H1 (cell line): ENCODE data around the gene SETDB2. TPM values are rescaled to one million over a fixed set of nuclear protein-coding genes. Genes with fewer than 3 reads are reported as not detected.

Experiments used
- CTCF ChIA-PET: fragments of 300-600 bp; sonication (Branson Sonifier 250); formaldehyde crosslinking; loops from one replicate; lab custom pipeline; 2021; ENCODE audit not compliant: partially characterized antibody; lab: Charles Lee
- POLR2A ChIA-PET: fragments of 300-600 bp; sonication (Branson Sonifier 250); formaldehyde crosslinking; loops from one replicate; lab custom pipeline; 2021; ENCODE audit warnings: inconsistent platforms; ENCODE audit not compliant: partially characterized antibody; lab: Charles Lee
- DNase-seq, 2 experiments: peaks; one replicate each; pipeline versions ENCODE4 v3.0.0 to v3.0.0-alpha.2; 2010 to 2022; ENCODE audit warnings: low spot score in 2 of 2, low read depth in 1 of 2, mixed read lengths in 1 of 2
- FAIRE-seq: peaks from 2 replicates; lab custom pipeline; 2011; peaks lifted over from hg19 to GRCh38; lab: Jason Lieb, UNC
- H2AFZ ChIP-seq: 2 replicates; pipeline ENCODE4 v1.8.1; 2012; ENCODE audit warnings: low read length, inconsistent platforms
- H2AK5ac ChIP-seq: 2 replicates; pipeline ENCODE4 v1.6.1; 2013; ENCODE audit warnings: low read depth, low read length
- H2BK120ac ChIP-seq: replicated peaks from 2 replicates; pipeline ENCODE3; 2013; ENCODE audit warnings: low read depth, low read length, inconsistent platforms
- H2BK12ac ChIP-seq: 2 replicates; pipeline ENCODE4 v1.6.1; 2013; ENCODE audit warnings: low read depth, low read length
- H2BK15ac ChIP-seq: 2 replicates; pipeline ENCODE4 v1.6.1; 2013; ENCODE audit warnings: low read length
- H2BK20ac ChIP-seq: 2 replicates; pipeline ENCODE4 v1.6.1; 2013; ENCODE audit warnings: low read length
- H2BK5ac ChIP-seq: 2 replicates; pipeline ENCODE4 v1.6.1; 2013; ENCODE audit warnings: low read depth, low read length
- H3K14ac ChIP-seq: 2 replicates; pipeline ENCODE4 v1.6.1; 2013; ENCODE audit warnings: inconsistent platforms; ENCODE audit not compliant: insufficient read length
- H3K18ac ChIP-seq: 2 replicates; pipeline ENCODE4 v1.6.1; 2013; ENCODE audit warnings: low read length; ENCODE audit errors: extremely low read depth
- H3K23ac ChIP-seq: 2 replicates; pipeline ENCODE4 v1.6.1; 2013; ENCODE audit warnings: inconsistent platforms; ENCODE audit not compliant: insufficient read length
- H3K23me2 ChIP-seq: 2 replicates; pipeline ENCODE4 v1.6.1; 2013; ENCODE audit warnings: low read depth, low read length
- H3K27ac ChIP-seq: 2 replicates; pipeline ENCODE4 v1.6.1; 2011; ENCODE audit warnings: low read depth, low read length, inconsistent platforms
- H3K27me3 ChIP-seq, 4 experiments: replicated peaks in 1 of 4; 1 replicate in 1 of 4; 2 replicates in 3 of 4; pipeline versions ENCODE4 v1.6.1 to v1.8.1; 2011 to 2013; ENCODE audit warnings: low read length in 3 of 4, mild to moderate bottlenecking in 3 of 4, inconsistent platforms in 2 of 4, mixed read lengths in 2 of 4, moderate library complexity in 1 of 4; ENCODE audit not compliant: control insufficient read depth in 3 of 4, insufficient read depth in 3 of 4; ENCODE audit errors: extremely low read depth in 1 of 4
- H3K36me3 ChIP-seq, 4 experiments: 2 replicates each; pipeline versions ENCODE4 v1.6.1 to v1.8.1; 2011 to 2013; ENCODE audit warnings: mild to moderate bottlenecking in 4 of 4, low read length in 3 of 4, moderate library complexity in 2 of 4, control low read depth in 1 of 4, inconsistent platforms in 1 of 4; ENCODE audit not compliant: insufficient read depth in 4 of 4, control insufficient read depth in 2 of 4
- H3K4ac ChIP-seq: replicated peaks from 2 replicates; pipeline ENCODE3; 2013; ENCODE audit warnings: low read length, low read depth, mixed read lengths, inconsistent platforms; ENCODE audit not compliant: insufficient read length
- H3K4me1 ChIP-seq, 4 experiments: replicated peaks in 1 of 4; 1 replicate in 1 of 4; 2 replicates in 3 of 4; pipeline versions ENCODE4 v1.6.1 to v1.8.1; 2011 to 2013; ENCODE audit warnings: low read length in 3 of 4, inconsistent platforms in 2 of 4, mixed read lengths in 1 of 4; ENCODE audit not compliant: insufficient read depth in 4 of 4, control insufficient read depth in 3 of 4
- H3K4me2 ChIP-seq, 2 experiments: 2 replicates each; pipeline versions ENCODE4 v1.6.1 to v1.8.1; 2011 to 2013; ENCODE audit warnings: low read depth in 2 of 2, low read length in 2 of 2, control low read depth in 1 of 2, inconsistent platforms in 1 of 2, mild to moderate bottlenecking in 1 of 2; ENCODE audit not compliant: insufficient read depth in 1 of 2
- H3K4me3 ChIP-seq, 4 experiments: fragments of 200-600, 300-600 bp in 1 of 4; sonication (generic), shearing (Covaris generic), sonication (Bioruptor Twin) in 1 of 4; 2 replicates each; pipeline versions ENCODE4 v1.5.1 to v1.8.1; 2011 to 2016; ENCODE audit warnings: low read length in 4 of 4, low read depth in 3 of 4, control low read depth in 2 of 4, inconsistent platforms in 2 of 4, mild to moderate bottlenecking in 2 of 4, mixed read lengths in 1 of 4, moderate library complexity in 1 of 4; ENCODE audit not compliant: insufficient read depth in 2 of 4; ENCODE audit errors: extremely low read depth in 1 of 4
- H3K56ac ChIP-seq: replicated peaks from 2 replicates; pipeline ENCODE3; 2013; ENCODE audit warnings: low read depth, mild to moderate bottlenecking, mixed read lengths, low read length, inconsistent platforms; ENCODE audit not compliant: insufficient read length
- H3K79me1 ChIP-seq: 2 replicates; pipeline ENCODE4 v1.6.1; 2013; ENCODE audit warnings: low read depth, low read length, control low read depth
- H3K79me2 ChIP-seq, 2 experiments: 2 replicates each; pipeline versions ENCODE4 v1.6.1 to v1.8.1; 2012 to 2013; ENCODE audit warnings: low read length in 2 of 2, mild to moderate bottlenecking in 2 of 2, inconsistent platforms in 1 of 2; ENCODE audit not compliant: insufficient read depth in 2 of 2, control insufficient read depth in 1 of 2
- H3K9ac ChIP-seq, 4 experiments: replicated peaks in 1 of 4; 1 replicate in 1 of 4; 2 replicates in 3 of 4; pipeline versions ENCODE4 v1.6.1 to v1.8.1; 2011 to 2013; ENCODE audit warnings: low read depth in 3 of 4, low read length in 3 of 4, control low read depth in 2 of 4, mild to moderate bottlenecking in 2 of 4, moderate library complexity in 2 of 4, inconsistent platforms in 1 of 4; ENCODE audit errors: extremely low read depth in 1 of 4
- H3K9me3 ChIP-seq, 2 experiments: 2 replicates each; pipeline versions ENCODE4 v1.6.1 to v1.8.1; 2012 to 2013; ENCODE audit warnings: mild to moderate bottlenecking in 2 of 2, moderate library complexity in 2 of 2, control low read depth in 1 of 2, inconsistent platforms in 1 of 2, low read depth in 1 of 2, low read length in 1 of 2, mixed read lengths in 1 of 2; ENCODE audit not compliant: insufficient read depth in 2 of 2
- H4K20me1 ChIP-seq, 2 experiments: replicated peaks in 1 of 2; 2 replicates each; pipeline versions ENCODE3 to v1.8.1; 2011 to 2013; ENCODE audit warnings: inconsistent platforms in 2 of 2, low read length in 2 of 2, mild to moderate bottlenecking in 1 of 2; ENCODE audit not compliant: insufficient read depth in 2 of 2, control insufficient read depth in 1 of 2
- H4K5ac ChIP-seq: 2 replicates; pipeline ENCODE4 v1.6.1; 2013; ENCODE audit warnings: low read length, low read depth, mixed read lengths, inconsistent platforms; ENCODE audit not compliant: insufficient read length
- H4K8ac ChIP-seq: 2 replicates; pipeline ENCODE4 v1.8.0; 2013; ENCODE audit warnings: mild to moderate bottlenecking, moderate library complexity, low read length, inconsistent platforms; ENCODE audit not compliant: insufficient read depth; ENCODE audit errors: extremely low read depth
- H4K91ac ChIP-seq: replicated peaks from 2 replicates; pipeline ENCODE3; 2013; ENCODE audit warnings: low read length, mixed read lengths, inconsistent platforms; ENCODE audit not compliant: insufficient read length
- CEBPB ChIP-seq: IDR thresholded peaks from 2 replicates; pipeline ENCODE4 v1.6.1; 2012; ENCODE audit warnings: low read depth, low read length
- WGBS, 2 experiments: shearing (Covaris generic) in 1 of 2; methylation state at CpG; one replicate each; pipeline versions ENCODE4 v1.1.6 to v1.1.7; 2013 to 2015; ENCODE audit warnings: low lambda C conversion rate in 2 of 2, mixed read lengths in 2 of 2, inconsistent platforms in 1 of 2, low coverage in 1 of 2, missing lambda C conversion rate in 1 of 2; ENCODE audit not compliant: insufficient replicate concordance in 2 of 2, insufficient coverage in 1 of 2, insufficient read length in 1 of 2; ENCODE audit errors: extremely low coverage in 1 of 2, missing lambda C conversion rate in 1 of 2; 5-methylcytosine and 5-hydroxymethylcytosine counted together
- polyA plus RNA-seq, 7 experiments: library from polyadenylated mRNA; depleted of rRNA in 3 of 7; stranded (reverse) in 5 of 7; unstranded in 2 of 7; fragments of >200 nt in 5 of 7; fragments of 200-250 nt in 2 of 7; gene quantifications; 1 replicate in 5 of 7; 2 replicates in 1 of 7; 4 replicates in 1 of 7; pipeline versions ENCODE4 v1.2.1 to v1.2.3, GENCODE V29; 2011 to 2013; ENCODE audit warnings: missing spikeins in 2 of 7, mixed read lengths in 2 of 7
- total RNA-seq: library from RNA; stranded (reverse); fragmentation: NEBNext Ultra II Directional; extraction: Animal tissue kit (Norgen Biotek cat#: 25700); gene quantifications from 2 replicates; pipeline ENCODE4 v1.2.1, GENCODE V29; 2021
- TF ChIP-seq, protein P1 (sequence below): IDR thresholded peaks from 2 replicates; pipeline ENCODE4 v1.6.1; 2011; ENCODE audit warnings: low read length, improper control_type of control experiment

SETDB2 gene
- total and polyA plus RNA-seq, 2 of the 8 experiments (the other 6 are each of a cell fraction or from before 2014, with no cell fraction given), result 1.2 to 6.1 TPM

- Histone ChIP-seq H3K79me1 (no peaks in the 10 kb centered on the region), H4K91ac (no peak overlapping the region), H3K27ac (no peak overlapping the region), H3K4me1 (peaks cover 0 to 1% (median 0%) of the 10 kb centered on the region in 4 experiments; a peak in 1 of 7 replicates), H2BK120ac (no peak overlapping the region), H4K5ac (no peak overlapping the region), H3K23ac (no peak overlapping the region), H3K4me3 (no peak overlapping the region), H4K20me1 (no peaks in the 10 kb centered on the region), H3K9me3 (no peaks in the 10 kb centered on the region), H3K4me2 (no peak overlapping the region), H2BK12ac (no peak overlapping the region), H3K56ac (no peak overlapping the region), H3K27me3 (no peaks in the 10 kb centered on the region), H3K9ac (no peak overlapping the region), H2AK5ac (no peak overlapping the region), H4K8ac (no peak overlapping the region), H2BK20ac (no peak overlapping the region), H3K36me3 (no peaks in the 10 kb centered on the region), H3K23me2 (no peaks in the 10 kb centered on the region), H3K4ac (no peak overlapping the region), H3K14ac (no peak overlapping the region), H3K79me2 (no peaks in the 10 kb centered on the region), H2AFZ (no peak overlapping the region), H2BK15ac (no peak overlapping the region), H3K18ac (no peak overlapping the region), H2BK5ac (no peak overlapping the region)
- TF ChIP-seq, protein P1, sequence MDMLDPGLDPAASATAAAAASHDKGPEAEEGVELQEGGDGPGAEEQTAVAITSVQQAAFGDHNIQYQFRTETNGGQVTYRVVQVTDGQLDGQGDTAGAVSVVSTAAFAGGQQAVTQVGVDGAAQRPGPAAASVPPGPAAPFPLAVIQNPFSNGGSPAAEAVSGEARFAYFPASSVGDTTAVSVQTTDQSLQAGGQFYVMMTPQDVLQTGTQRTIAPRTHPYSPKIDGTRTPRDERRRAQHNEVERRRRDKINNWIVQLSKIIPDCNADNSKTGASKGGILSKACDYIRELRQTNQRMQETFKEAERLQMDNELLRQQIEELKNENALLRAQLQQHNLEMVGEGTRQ, result no peak
- 0 out of 2 replicates have a peak, but pooled peaks have one; percentile 55 for TF ChIP-seq CEBPB
- 90% methylated on average over 7 of the region's 7 CpGs; no CpG with 5 or more reads in 1 of the 2 experiments for WGBS, 2 experiments
- no peak for FAIRE-seq
- DNase-seq, result no peak
- ChIA-PET POLR2A (no interaction called here), CTCF (interaction anchor here (1.8 kb wide), 1 partner anchor 137 kb away, joined by 5 read pairs; no protein-coding TSS in a partner anchor)
Measured at GRCh38 chr13:49437705-49438104, 6.4 kb upstream of the SETDB2 start.
